NCI-H1436 treated with DMSO at 0.1 percent for 48 hours (cell line): ENCODE results near the gene TPP2.

Experiments used
- DNase-seq: peaks from one replicate; lab custom pipeline; 2025; lab: John Stamatoyannopoulos, UW

The TPP2 gene

DNA sequence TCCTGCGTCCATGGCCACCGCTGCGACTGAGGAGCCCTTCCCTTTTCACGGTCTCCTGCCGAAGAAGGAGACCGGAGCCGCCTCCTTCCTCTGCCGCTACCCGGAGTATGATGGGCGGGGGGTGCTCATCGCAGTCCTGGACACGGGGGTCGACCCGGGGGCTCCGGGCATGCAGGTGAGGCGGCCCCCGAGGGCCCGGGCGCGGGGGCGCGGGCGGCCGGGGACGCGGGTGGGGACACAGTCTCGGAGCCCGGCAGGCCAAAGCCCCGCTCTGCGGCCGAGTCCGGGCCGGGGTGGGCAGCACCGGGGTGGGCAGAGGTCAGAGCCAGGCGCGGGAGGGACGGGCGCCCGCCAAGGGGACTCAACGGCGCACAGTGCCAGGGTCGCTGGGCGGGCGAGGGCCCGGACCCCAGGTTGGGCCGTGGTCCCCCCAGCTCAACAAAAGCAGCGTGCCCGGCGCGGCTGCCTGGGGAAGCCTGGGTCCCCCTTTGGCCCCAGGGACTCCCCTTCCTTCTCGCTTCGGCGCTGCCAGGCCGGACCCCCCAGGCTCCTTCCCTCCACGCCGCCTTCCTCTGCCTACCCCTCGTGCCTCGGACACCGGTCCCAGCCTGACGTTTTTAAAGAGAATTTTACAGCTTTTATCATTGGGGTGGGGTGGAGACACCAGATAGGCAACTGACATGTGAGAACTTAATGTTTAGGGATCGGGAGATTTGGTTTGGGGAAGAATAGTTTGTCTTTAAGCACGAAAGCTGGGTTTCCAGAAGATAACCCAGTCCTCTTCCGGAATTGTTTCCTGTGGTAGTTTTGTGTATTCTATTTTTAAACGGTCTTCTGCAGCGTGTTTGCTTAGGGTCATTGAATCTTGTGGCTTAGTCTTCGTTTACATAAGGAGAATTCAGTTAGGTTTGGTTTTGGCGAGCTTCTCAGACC lies 509 bp downstream of the TPP2 start:
- DNase-seq, result no peak

- no peak for DNase-seq
Measured at GRCh38 chr13:102598061-102598460, 1.3 kb downstream of the TPP2 start.

- no peak for DNase-seq
Measured at GRCh38 chr13:102599426-102600012, 2.7 kb downstream of the TPP2 start.

- DNase-seq, result no peak
Measured at GRCh38 chr13:102606537-102607309, 9.9 kb downstream of the TPP2 start.

DNA sequence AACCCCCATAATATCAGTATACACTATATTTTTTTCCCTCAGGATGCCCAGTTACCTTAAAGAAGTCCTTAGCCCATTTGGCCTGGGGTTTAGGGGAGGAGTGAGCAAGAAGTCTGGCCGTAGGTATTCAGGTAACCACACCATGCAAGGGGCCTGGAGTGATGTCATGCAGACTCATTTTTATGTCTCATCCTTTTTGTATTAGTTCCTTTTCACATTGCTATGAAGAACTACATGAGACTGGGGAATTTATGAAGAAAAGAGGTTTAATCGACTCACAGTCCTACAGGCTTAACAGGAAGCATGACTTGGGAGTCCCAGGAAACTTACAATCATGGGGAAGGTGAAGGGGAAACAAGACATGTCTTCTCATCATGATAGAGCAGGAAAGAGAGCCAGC lies 12.2 kb downstream of the TPP2 start:
- no peak for DNase-seq

GRCh38 chr13:102609696-102610095 lies 12.9 kb downstream of the TPP2 start:
- no peak for DNase-seq

DNA sequence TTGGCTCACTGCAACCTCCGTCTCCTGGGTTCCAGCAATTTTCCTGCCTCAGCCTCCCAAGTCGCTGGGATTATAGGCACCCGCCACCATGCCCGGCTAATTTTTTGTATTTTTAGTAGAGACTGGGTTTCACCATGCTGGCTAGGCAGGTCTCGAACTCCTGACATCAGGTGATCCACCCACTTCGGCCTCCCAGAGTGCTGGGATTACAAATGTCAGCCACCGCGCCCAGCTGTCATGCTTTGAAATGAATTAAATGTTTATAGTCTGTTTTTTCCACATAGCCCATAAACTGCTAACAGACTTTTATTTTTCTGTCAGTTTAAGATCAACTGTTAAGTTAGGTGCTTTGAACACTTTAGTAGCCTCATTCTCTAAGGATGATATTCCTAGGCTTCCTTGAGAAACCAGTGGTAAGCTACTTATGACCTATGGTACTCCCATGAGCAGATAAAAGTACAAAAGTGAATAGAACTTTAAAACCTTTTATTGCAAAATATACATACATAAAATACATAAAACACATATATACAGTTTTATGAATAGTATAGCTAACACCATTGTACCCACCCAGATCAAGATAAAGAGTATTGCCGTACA lies 13.6 kb downstream of the TPP2 start:
- no peak for DNase-seq

- DNase-seq, result no peak
Measured at GRCh38 chr13:102617697-102618350, 21.0 kb downstream of the TPP2 start.

- no peak for DNase-seq
Measured at GRCh38 chr13:102620516-102620915, 23.7 kb downstream of the TPP2 start.

- no peak for DNase-seq
Measured at GRCh38 chr13:102626928-102627327, 30.1 kb downstream of the TPP2 start.

DNA sequence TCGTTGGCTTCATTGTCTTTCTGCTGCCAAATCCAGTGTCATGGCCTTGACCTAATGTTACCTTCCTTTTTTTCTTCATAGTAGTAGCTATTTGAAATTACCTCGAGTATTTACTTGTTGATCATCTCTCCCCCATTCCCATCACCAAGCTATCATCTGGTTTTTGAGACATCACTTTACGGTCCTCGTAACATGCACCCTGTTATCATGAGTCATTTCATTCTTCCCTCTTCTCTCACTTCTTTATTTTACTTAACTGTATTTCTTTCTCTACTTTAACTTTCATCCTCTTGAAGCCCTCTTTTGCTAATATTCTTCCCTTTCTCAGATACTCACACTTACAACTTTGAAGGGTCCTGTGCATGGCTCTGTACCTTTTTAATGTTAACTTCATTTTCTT lies 31.8 kb downstream of the TPP2 start:
- DNase-seq, result no peak

- no peak for DNase-seq
Measured at GRCh38 chr13:102631198-102631597, 34.4 kb downstream of the TPP2 start.

GRCh38 chr13:102638741-102639140 lies 42.0 kb downstream of the TPP2 start:
- DNase-seq, result no peak

GRCh38 chr13:102642029-102642428 lies 45.2 kb downstream of the TPP2 start:
- DNase-seq, result no peak

DNA sequence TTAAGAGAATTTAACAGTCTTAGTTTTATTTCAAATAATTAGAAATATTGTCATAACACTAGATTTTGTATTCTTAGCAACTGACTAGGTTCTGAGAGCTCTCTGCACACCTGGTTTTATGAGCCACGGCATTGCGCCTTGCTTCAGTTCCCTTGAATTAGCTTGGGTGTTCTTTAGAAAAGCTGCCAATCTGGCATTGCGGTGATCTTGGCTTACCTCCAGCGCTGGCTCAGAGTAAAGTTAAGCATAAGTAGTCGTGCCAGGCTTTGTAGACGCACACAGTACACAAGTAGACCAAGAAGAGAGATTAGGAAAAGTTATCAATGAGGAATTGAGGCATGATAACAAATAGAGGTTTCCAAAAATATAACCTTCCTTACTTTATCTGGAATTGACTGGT lies 45.7 kb downstream of the TPP2 start:
- no peak for DNase-seq

DNA sequence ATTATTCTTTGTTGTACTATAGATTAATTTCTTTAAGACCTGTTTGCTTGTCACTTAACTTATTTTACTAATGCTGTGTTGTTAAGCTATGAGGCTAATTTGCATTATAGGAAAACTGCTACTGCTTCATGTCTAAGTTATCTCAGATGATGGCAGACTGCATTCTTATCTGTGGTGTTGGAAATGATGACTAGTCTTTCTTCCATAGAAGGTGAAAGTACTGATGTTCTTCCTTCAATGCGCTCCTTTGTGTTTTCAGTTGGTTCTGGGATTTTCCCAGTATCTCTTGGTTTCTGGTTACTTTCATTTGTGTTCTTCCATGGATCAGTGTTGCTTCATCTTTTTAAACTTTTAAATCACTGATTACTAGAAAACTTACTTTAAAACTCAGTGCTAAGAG lies 46.9 kb downstream of the TPP2 start:
- DNase-seq, result no peak

DNA sequence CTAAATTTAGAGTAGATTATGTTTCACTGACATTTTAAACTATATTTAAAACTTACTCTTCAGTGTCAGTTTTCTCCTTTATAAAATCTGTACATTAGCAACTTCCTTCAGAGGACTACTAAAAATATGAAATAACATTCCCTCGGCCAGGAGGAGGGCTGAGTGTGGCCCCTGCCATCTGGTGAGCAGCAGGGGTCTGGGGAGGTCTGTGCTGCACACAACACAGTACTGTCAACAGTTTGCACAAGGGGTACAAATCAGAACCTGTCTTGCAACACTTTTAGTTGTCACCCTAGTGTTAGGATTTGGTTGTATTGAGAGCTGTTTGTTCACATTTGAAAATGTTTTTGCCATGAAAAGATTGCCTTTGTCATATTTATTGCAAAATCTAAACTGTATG lies 48.9 kb downstream of the TPP2 start:
- no peak for DNase-seq

DNA sequence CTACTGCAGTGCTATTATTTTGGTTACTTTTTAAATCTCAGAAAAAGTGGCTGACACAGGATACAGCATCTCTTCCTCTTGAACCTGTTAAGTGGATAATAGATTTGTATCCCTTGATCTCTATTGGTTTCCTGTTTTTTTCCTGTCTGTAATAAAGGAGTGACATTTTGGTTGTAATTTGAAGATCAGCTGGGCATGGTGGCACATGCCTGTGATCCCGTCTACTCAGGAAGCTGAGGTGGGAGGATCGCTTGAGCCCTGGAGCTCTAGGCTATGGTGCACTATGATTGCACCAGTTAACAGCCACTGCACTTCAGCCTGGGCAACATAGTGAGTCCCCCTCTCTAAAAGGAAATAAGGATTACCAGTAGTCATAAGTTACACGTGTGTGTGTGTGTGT lies 51.3 kb downstream of the TPP2 start:
- DNase-seq, result no peak

DNA sequence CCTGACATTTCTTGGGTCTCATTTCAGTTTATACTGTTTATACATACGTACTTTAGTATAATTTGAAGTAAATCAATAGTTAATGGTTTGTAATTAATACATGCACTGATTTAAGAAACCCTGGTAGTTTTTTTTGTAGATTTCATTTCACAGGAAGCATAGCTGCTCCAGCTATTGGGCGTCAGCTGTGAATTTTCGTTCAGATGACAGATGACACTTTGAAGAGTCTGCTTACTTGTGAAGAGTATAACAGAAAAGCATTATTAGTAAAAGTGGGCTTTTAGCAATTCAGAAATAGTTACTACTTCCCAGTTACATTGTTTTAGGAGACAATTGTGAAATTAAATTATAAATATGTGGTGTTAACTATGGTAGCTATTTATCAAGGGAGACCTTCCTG lies 53.7 kb downstream of the TPP2 start:
- no peak for DNase-seq

GRCh38 chr13:102651392-102651791 lies 54.6 kb downstream of the TPP2 start:
- no peak for DNase-seq

DNA sequence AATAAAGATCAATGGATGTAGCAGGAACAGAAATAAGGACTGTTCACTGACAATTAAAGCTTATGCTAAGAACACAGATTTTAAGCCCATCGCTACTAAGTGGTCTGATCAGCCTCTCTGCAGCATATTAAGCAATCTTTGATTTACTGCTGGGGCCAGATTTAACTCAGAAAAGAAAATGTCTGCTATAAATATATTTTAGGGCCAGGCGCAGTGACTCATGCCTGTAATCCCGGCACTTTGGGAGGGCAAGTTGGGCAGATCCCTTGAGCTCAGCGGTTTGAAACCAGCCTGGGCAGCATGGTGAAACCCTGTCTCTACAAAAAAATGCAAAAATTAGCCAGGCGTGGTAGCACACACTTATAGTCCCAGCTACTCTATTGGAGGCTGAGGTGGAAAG lies 55.1 kb downstream of the TPP2 start:
- no peak for DNase-seq

GRCh38 chr13:102654756-102655155 lies 58.0 kb downstream of the TPP2 start:
- DNase-seq, result no peak
